ENCODE data around the gene GZMM. TPM values are rescaled to one million over a fixed set of nuclear protein-coding genes. Genes with fewer than 3 reads are reported as not detected.

GZMM gene
- total RNA-seq, 3 donors from 2014 or later = 0.33 to 1.1 TPM; not detected in 1

- no peak for TF ChIP-seq POLR2A (IDR thresholded peaks at IDR 0.05)
- Histone ChIP-seq H3K27me3 (peaks cover 3 to 4% of the 10 kb centered on the region in 2 donors), H3K4me1 (no peaks in the 10 kb centered on the region), H3K36me3 (no peaks in the 10 kb centered on the region), H3K27ac (no peak overlapping the region), H3K4me3 (no peak overlapping the region), H3K9me3 (no peaks in the 10 kb centered on the region)
- no peak for DNase-seq (ENCODE audit: low spot score in 2 of 2)
- intact Hi-C loops (cut with DNase I; ENCODE audit: low total_unique reads) = no loop called here
Measured at GRCh38 chr19:547836-548720, 4.2 kb downstream of the GZMM start.

DNA sequence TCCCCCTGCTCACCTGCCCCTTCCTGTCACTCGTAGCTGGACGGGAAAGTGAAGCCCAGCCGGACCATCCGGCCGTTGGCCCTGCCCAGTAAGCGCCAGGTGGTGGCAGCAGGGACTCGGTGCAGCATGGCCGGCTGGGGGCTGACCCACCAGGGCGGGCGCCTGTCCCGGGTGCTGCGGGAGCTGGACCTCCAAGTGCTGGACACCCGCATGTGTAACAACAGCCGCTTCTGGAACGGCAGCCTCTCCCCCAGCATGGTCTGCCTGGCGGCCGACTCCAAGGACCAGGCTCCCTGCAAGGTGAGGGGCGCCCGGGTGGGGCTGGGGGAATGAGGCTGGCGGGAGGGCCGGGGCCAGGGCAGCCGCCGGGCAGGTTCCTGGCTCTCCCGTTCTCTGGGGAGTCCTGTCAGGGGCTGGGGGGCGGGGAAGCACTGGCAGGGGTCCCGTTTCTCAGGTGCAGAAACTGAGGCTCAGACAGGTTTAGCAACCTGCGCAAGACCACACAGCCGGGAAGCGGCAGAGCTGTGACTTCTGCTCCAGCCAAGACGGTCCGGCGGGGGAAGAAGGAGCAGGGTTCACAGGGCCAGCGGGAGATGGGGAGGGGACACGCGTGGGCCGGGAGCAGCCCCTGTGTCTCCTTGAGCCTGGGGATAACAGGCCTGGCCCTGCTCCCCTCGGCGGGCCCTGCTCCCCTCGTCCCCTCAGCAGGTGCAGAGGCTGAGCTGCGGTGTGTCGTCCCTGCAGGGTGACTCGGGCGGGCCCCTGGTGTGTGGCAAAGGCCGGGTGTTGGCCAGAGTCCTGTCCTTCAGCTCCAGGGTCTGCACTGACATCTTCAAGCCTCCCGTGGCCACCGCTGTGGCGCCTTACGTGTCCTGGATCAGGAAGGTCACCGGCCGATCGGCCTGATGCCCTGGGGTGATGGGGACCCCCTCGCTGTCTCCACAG, 5.3 kb downstream of the GZMM start:
- H3K27ac ChIP-seq = no peak overlapping the region
- intact Hi-C loops (cut with DNase I; ENCODE audit: low total_unique reads) = no loop called here
- no peaks in the 10 kb centered on the region for H3K4me1 ChIP-seq
- no peaks in the 10 kb centered on the region for H3K9me3 ChIP-seq
- DNase-seq (ENCODE audit: low spot score in 2 of 2) = no peak
- H3K4me3 ChIP-seq = no peak overlapping the region
- H3K36me3 ChIP-seq = no peaks in the 10 kb centered on the region
- TF ChIP-seq POLR2AphosphoS5 (IDR thresholded peaks at IDR 0.05) (no peak), POLR2A (IDR thresholded peaks at IDR 0.05) (no peak)
- TF ChIP-seq, protein P1, sequence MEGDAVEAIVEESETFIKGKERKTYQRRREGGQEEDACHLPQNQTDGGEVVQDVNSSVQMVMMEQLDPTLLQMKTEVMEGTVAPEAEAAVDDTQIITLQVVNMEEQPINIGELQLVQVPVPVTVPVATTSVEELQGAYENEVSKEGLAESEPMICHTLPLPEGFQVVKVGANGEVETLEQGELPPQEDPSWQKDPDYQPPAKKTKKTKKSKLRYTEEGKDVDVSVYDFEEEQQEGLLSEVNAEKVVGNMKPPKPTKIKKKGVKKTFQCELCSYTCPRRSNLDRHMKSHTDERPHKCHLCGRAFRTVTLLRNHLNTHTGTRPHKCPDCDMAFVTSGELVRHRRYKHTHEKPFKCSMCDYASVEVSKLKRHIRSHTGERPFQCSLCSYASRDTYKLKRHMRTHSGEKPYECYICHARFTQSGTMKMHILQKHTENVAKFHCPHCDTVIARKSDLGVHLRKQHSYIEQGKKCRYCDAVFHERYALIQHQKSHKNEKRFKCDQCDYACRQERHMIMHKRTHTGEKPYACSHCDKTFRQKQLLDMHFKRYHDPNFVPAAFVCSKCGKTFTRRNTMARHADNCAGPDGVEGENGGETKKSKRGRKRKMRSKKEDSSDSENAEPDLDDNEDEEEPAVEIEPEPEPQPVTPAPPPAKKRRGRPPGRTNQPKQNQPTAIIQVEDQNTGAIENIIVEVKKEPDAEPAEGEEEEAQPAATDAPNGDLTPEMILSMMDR (IDR thresholded peaks at IDR 0.05) = no peak
- peaks cover 3 to 4% of the 10 kb centered on the region in 2 donors for H3K27me3 ChIP-seq

DNA sequence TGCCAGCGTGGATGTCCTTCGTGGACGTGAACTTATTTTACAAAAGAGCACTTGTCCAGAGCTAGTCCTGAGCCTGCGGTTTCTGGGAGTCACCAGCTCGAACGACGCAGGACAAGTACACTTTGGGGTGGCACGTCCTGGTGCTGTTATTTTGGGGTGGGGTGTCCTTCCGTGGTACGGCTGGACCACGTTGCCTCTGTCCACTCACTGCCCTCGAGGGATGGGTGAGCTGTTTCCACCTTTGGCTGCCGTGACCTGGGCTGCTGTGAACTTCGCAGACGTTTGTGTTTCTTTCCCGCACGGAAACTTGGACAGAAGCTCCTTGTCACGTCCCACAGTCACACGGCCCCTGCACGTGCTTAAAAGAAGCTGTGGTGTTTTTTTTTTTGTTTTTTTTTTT, 11.0 kb downstream of the GZMM start:
- Histone ChIP-seq H3K4me1 (peaks cover 0 to 7% of the 10 kb centered on the region in 2 donors), H3K27me3 (no peaks in the 10 kb centered on the region), H3K4me3 (no peak overlapping the region), H3K9me3 (no peaks in the 10 kb centered on the region), H3K27ac (no peak overlapping the region), H3K36me3 (no peaks in the 10 kb centered on the region)
- intact Hi-C loops (cut with DNase I; ENCODE audit: low total_unique reads) = no loop called here
- DNase-seq (ENCODE audit: low spot score in 2 of 2) = no peak
- TF ChIP-seq POLR2AphosphoS5 (IDR thresholded peaks at IDR 0.05) = no peak
- TF ChIP-seq POLR2A (IDR thresholded peaks at IDR 0.05) = no peak

DNA sequence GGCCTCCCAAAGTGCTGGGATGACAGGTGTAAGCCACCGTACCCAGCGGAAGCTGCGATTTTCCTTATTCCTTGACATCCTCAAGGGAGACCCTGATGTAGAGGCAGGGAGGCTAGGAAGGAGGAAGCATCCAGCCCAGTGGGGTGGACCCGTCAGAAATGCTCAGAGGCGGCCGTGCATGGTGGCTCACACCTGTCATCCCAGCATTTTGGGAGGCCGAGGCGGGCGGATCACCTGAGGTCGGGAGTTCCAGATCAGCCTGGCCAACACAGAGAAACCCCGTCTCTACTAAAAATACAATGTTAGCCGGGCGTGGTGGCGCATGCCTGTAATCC, 11.6 kb downstream of the GZMM start:
- H3K4me3 ChIP-seq = no peak overlapping the region
- DNase-seq (ENCODE audit: low spot score in 2 of 2) = no peak
- H3K4me1 ChIP-seq = peaks cover 0 to 7% of the 10 kb centered on the region in 2 donors
- no peak overlapping the region for H3K27ac ChIP-seq
- H3K36me3 ChIP-seq = no peaks in the 10 kb centered on the region
- intact Hi-C loops (cut with DNase I; ENCODE audit: low total_unique reads) = no loop called here
- no peaks in the 10 kb centered on the region for H3K27me3 ChIP-seq
- no peaks in the 10 kb centered on the region for H3K9me3 ChIP-seq
- TF ChIP-seq POLR2A (IDR thresholded peaks at IDR 0.05) = no peak
- no peak for TF ChIP-seq POLR2AphosphoS5 (IDR thresholded peaks at IDR 0.05)
- TF ChIP-seq, protein P1 (IDR thresholded peaks at IDR 0.05) = no peak

DNA sequence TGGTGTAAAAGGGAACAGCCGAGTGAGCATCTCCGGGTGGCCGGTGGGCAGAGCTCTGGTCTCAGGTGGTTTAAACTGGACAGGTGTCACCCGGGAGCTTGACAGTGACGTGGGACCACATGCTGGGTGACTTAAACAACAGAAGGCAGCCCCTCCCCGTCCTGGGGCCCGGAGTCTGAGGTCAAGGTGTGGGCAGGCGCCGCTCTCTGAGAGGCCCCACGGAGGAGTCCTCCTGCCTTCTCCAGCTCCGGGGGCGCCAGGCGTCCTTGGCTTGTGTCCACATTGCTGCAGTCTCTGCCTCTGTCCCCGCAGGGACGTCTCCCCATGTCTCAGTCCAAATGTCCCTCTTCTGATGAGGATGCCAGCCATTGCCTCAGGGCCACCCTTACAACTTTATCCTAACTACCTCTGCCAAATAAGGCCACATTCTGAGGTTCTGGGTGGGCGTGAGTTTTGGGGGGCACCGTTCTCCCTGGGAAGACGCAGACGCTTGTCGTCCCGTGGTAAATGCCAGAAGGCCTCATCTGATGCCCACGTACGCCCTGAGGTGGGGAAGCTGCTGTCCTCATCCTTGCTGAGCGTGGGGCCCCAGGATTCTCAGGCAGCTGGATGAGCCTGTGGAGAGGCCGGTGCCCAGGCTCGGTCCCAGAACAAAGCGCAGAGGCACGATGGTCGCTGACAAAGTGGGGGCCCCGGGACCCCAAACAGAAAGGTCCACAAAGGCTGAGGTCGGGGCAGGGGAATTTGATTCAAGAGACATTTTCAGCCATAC, 12.9 kb downstream of the GZMM start:
- peaks cover 0 to 7% of the 10 kb centered on the region in 2 donors for H3K4me1 ChIP-seq
- no peak overlapping the region for H3K27ac ChIP-seq
- no peaks in the 10 kb centered on the region for H3K27me3 ChIP-seq
- intact Hi-C loops (cut with DNase I; ENCODE audit: low total_unique reads) = no loop called here
- no peak for DNase-seq (ENCODE audit: low spot score in 2 of 2)
- no peaks in the 10 kb centered on the region for H3K9me3 ChIP-seq
- H3K4me3 ChIP-seq = no peak overlapping the region
- TF ChIP-seq, protein P1 (IDR thresholded peaks at IDR 0.05) = no peak
- TF ChIP-seq POLR2AphosphoS5 (IDR thresholded peaks at IDR 0.05) = no peak
- no peaks in the 10 kb centered on the region for H3K36me3 ChIP-seq
